HFFc6 (cell line): ENCODE results near the gene ZNF319. TPM values are rescaled to one million over a fixed set of nuclear protein-coding genes. Genes with fewer than 3 reads are reported as not detected.

Experiments used
- DNase-seq: peaks from one replicate; pipeline ENCODE4 v3.0.0-alpha.2; 2018
- H3K27ac Mint-ChIP-seq: 2 replicates; pipeline ENCODE4 v1.8.0; 2020; ENCODE audit warnings: mild to moderate bottlenecking, mixed read lengths
- H3K27me3 Mint-ChIP-seq: 2 replicates; pipeline ENCODE4 v1.8.0; 2021; ENCODE audit warnings: mild to moderate bottlenecking, moderate library complexity, mixed read lengths; ENCODE audit not compliant: insufficient read depth
- H3K36me3 Mint-ChIP-seq: 2 replicates; pipeline ENCODE4 v1.8.0; 2021; ENCODE audit warnings: low read depth, mixed read lengths
- H3K4me1 Mint-ChIP-seq: 2 replicates; pipeline ENCODE4 v1.8.0; 2020; ENCODE audit warnings: low read depth, mixed read lengths
- H3K4me3 Mint-ChIP-seq: 2 replicates; pipeline ENCODE4 v1.8.0; 2020; ENCODE audit warnings: mild to moderate bottlenecking, moderate library complexity, mixed read lengths
- H3K9me3 Mint-ChIP-seq: 2 replicates; pipeline ENCODE4 v1.8.0; 2020; ENCODE audit warnings: mild to moderate bottlenecking, mixed read lengths
- CTCF ChIP-seq: fragments of 200-600 bp; sonication (generic); IDR thresholded peaks from 2 replicates; pipeline ENCODE4 v1.5.0; 2021; ENCODE audit warnings: antibody characterized with exemption, mild to moderate bottlenecking
- total RNA-seq, 6 experiments: library from RNA; stranded (reverse); fragmentation: NEBNext Ultra II Directional; extraction: Animal tissue kit (Norgen Biotek cat#: 25700); gene quantifications; 2 replicates in 1 of 6; 3 replicates in 5 of 6; pipeline ENCODE4 v1.2.3, GENCODE V29; 2021

ZNF319 gene
- total RNA-seq, 6 experiments from 2014 or later, result 8.3 to 12.0 (median 9.4) TPM

GRCh38 chr16:58029410-58029809 lies 28.9 kb upstream of the ZNF319 start:
- H3K4me1 Mint-ChIP-seq, result peaks cover 6% of the 10 kb centered on the region
- peaks cover 19% of the 10 kb centered on the region for H3K27me3 Mint-ChIP-seq
- no peaks in the 10 kb centered on the region for H3K9me3 Mint-ChIP-seq
- TF ChIP-seq CTCF, result no peak
- no peak for DNase-seq
- no peaks in the 10 kb centered on the region for H3K36me3 Mint-ChIP-seq
- H3K27ac Mint-ChIP-seq, result no peak overlapping the region
- no peak overlapping the region for H3K4me3 Mint-ChIP-seq

- no peak for DNase-seq
- Mint-ChIP-seq H3K4me3 (no peak overlapping the region), H3K9me3 (no peaks in the 10 kb centered on the region), H3K4me1 (peaks cover 6% of the 10 kb centered on the region), H3K27ac (no peak overlapping the region), H3K27me3 (peaks cover 22% of the 10 kb centered on the region), H3K36me3 (no peaks in the 10 kb centered on the region)
- TF ChIP-seq CTCF, result no peak
These were observed 28.1 kb upstream of the ZNF319 start for GRCh38 chr16:58028541-58029070.

- H3K4me1 Mint-ChIP-seq, result peaks cover 12% of the 10 kb centered on the region
- H3K9me3 Mint-ChIP-seq, result no peaks in the 10 kb centered on the region
- H3K4me3 Mint-ChIP-seq, result no peak overlapping the region
- no peak for TF ChIP-seq CTCF
- no peaks in the 10 kb centered on the region for H3K36me3 Mint-ChIP-seq
- no peak overlapping the region for H3K27ac Mint-ChIP-seq
- DNase-seq, result no peak
- H3K27me3 Mint-ChIP-seq, result peaks cover 17% of the 10 kb centered on the region
These were observed 27.5 kb upstream of the ZNF319 start for GRCh38 chr16:58027916-58028455.

GRCh38 chr16:58027161-58027915 lies 26.9 kb upstream of the ZNF319 start:
- no peak for DNase-seq
- TF ChIP-seq CTCF, result no peak
- peaks cover 17% of the 10 kb centered on the region for H3K27me3 Mint-ChIP-seq
- no peak overlapping the region for H3K27ac Mint-ChIP-seq
- no peaks in the 10 kb centered on the region for H3K9me3 Mint-ChIP-seq
- no peaks in the 10 kb centered on the region for H3K36me3 Mint-ChIP-seq
- no peak overlapping the region for H3K4me3 Mint-ChIP-seq
- peaks cover 19% of the 10 kb centered on the region for H3K4me1 Mint-ChIP-seq

GRCh38 chr16:58026705-58027160 lies 26.3 kb upstream of the ZNF319 start:
- no peak for TF ChIP-seq CTCF
- Mint-ChIP-seq H3K36me3 (no peaks in the 10 kb centered on the region), H3K4me3 (no peak overlapping the region), H3K27ac (no peak overlapping the region), H3K27me3 (peaks cover 17% of the 10 kb centered on the region), H3K4me1 (peaks cover 24% of the 10 kb centered on the region), H3K9me3 (no peaks in the 10 kb centered on the region)
- DNase-seq, result no peak
